D721Med (cell line): ENCODE results near the gene DCDC2.
"Not testable (repeated sequence)": the region's sequence is repeated elsewhere in the genome, so short reads cannot be mapped to it uniquely, and the experiment has no call there.

Experiments
- DNase-seq: peaks from one replicate; pipeline ENCODE4 v3.0.0; 2011; ENCODE audit warnings: low spot score; ENCODE audit not compliant: insufficient read length
- FAIRE-seq: peaks from 2 replicates; lab custom pipeline; 2011; peaks lifted over from hg19 to GRCh38; lab: Jason Lieb, UNC
- CTCF ChIP-seq: IDR thresholded peaks from 2 replicates; pipeline ENCODE4 v1.5.1; 2012; ENCODE audit warnings: mild to moderate bottlenecking, control low read depth; ENCODE audit not compliant: insufficient read depth; ENCODE audit errors: missing control alignments

Gene DCDC2

GRCh38 chr6:24146871-24147270 is 211.0 kb downstream of the DCDC2 start:
- no peak for DNase-seq
- TF ChIP-seq CTCF, result no peak
- FAIRE-seq, result no peak

- FAIRE-seq (no peak), DNase-seq (no peak)
- no peak for TF ChIP-seq CTCF
These were observed 212.1 kb downstream of the DCDC2 start for GRCh38 chr6:24145690-24146131.

GRCh38 chr6:24142733-24143132 is 215.1 kb downstream of the DCDC2 start:
- not testable (repeated sequence) for FAIRE-seq, DNase-seq

GRCh38 chr6:24140591-24140990 is 217.3 kb downstream of the DCDC2 start:
- DNase-seq, result no peak
- FAIRE-seq, result no peak

GRCh38 chr6:24139639-24140038 is 218.2 kb downstream of the DCDC2 start:
- TF ChIP-seq CTCF, result no peak
- no peak for DNase-seq
- FAIRE-seq, result no peak

More at GRCh38 chr6:24140591-24140990, 217.3 kb downstream of the DCDC2 start:
- no peak for TF ChIP-seq CTCF

- no peak for FAIRE-seq
- no peak for TF ChIP-seq CTCF
- DNase-seq, result no peak
These were observed 218.8 kb downstream of the DCDC2 start for GRCh38 chr6:24139080-24139479.

GRCh38 chr6:24131751-24132150 is 226.1 kb downstream of the DCDC2 start:
- no peak for TF ChIP-seq CTCF
- no peak for DNase-seq
- no peak for FAIRE-seq

GRCh38 chr6:24127316-24127715 is 230.5 kb downstream of the DCDC2 start:
- TF ChIP-seq CTCF, result no peak
- DNase-seq, result no peak
- no peak for FAIRE-seq
